Breast epithelium (tissue), 4 donors: ENCODE data around the gene ANAPC2. TPM values are rescaled to one million over a fixed set of nuclear protein-coding genes. Genes with fewer than 3 reads are reported as not detected.

Source experiments
- DNase-seq, 2 donors: peaks; one replicate each; pipeline ENCODE4 v3.0.0-alpha.2; 2019; ENCODE audit warnings: low spot score in 2 of 2
- H3K27ac ChIP-seq, 2 donors: fragments of 200-600 bp; sonication (generic) in 1 of 2; one replicate each; pipeline ENCODE4 v1.5.1; 2016 to 2019; ENCODE audit warnings: mild to moderate bottlenecking in 1 of 2
- H3K27me3 ChIP-seq, 2 donors: fragments of 200-600 bp; sonication (generic) in 1 of 2; one replicate each; pipeline versions ENCODE4 v1.5.1 to v1.6.0; 2017 to 2019; ENCODE audit warnings: control low read depth in 1 of 2, mild to moderate bottlenecking in 1 of 2
- H3K36me3 ChIP-seq: fragments of 200-600 bp; one replicate; pipeline ENCODE4 v1.5.1; 2019
- H3K4me1 ChIP-seq, 2 donors: fragments of 200-600 bp; sonication (generic); one replicate each; pipeline ENCODE4 v1.5.1; 2016 to 2019; ENCODE audit warnings: control low read depth in 1 of 2
- H3K4me3 ChIP-seq, 3 donors: fragments of 200-600 bp; sonication (generic); 1 replicate in 2 of 3; 2 replicates in 1 of 3; pipeline ENCODE4 v1.5.1; 2016 to 2019; ENCODE audit warnings: mild to moderate bottlenecking in 3 of 3, moderate library complexity in 2 of 3
- H3K9me3 ChIP-seq, 2 donors: fragments of 200-600 bp; sonication (generic) in 1 of 2; one replicate each; pipeline ENCODE4 v1.5.1; 2016 to 2019; ENCODE audit warnings: control low read depth in 1 of 2
- POLR2A ChIP-seq: fragments of 450-650 bp; IDR thresholded peaks from one replicate; pipeline ENCODE4 v1.6.1; 2016; ENCODE audit warnings: antibody characterized with exemption, mild to moderate bottlenecking, moderate library complexity
- POLR2AphosphoS5 ChIP-seq, 3 donors: sonication (generic); formaldehyde crosslinking; IDR thresholded peaks; one replicate each; pipeline ENCODE4 v1.6.1; 2017; ENCODE audit warnings: antibody characterized with exemption in 3 of 3
- intact Hi-C: fragments of 100-400 bp; cut with DNase I; formaldehyde crosslinking; loops from one replicate; pipeline ENCODE4 v1.15.1; 2023; ENCODE audit warnings: low total_unique reads
- total RNA-seq, 3 donors: library from RNA; depleted of rRNA; stranded (reverse); fragments of >200 nt; gene quantifications; one replicate each; pipeline ENCODE4 v1.1.0, GENCODE V29; 2016
- TF ChIP-seq, protein P1 (sequence below), 3 donors: fragments of 450-650 bp; IDR thresholded peaks; one replicate each; pipeline ENCODE4 v1.5.1; 2016 to 2017; ENCODE audit warnings: antibody characterized with exemption in 3 of 3, mild to moderate bottlenecking in 3 of 3, moderate library complexity in 3 of 3

ANAPC2 gene
- total RNA-seq, 3 donors from 2014 or later = 32.0 to 35.7 (median 32.9) TPM

DNA sequence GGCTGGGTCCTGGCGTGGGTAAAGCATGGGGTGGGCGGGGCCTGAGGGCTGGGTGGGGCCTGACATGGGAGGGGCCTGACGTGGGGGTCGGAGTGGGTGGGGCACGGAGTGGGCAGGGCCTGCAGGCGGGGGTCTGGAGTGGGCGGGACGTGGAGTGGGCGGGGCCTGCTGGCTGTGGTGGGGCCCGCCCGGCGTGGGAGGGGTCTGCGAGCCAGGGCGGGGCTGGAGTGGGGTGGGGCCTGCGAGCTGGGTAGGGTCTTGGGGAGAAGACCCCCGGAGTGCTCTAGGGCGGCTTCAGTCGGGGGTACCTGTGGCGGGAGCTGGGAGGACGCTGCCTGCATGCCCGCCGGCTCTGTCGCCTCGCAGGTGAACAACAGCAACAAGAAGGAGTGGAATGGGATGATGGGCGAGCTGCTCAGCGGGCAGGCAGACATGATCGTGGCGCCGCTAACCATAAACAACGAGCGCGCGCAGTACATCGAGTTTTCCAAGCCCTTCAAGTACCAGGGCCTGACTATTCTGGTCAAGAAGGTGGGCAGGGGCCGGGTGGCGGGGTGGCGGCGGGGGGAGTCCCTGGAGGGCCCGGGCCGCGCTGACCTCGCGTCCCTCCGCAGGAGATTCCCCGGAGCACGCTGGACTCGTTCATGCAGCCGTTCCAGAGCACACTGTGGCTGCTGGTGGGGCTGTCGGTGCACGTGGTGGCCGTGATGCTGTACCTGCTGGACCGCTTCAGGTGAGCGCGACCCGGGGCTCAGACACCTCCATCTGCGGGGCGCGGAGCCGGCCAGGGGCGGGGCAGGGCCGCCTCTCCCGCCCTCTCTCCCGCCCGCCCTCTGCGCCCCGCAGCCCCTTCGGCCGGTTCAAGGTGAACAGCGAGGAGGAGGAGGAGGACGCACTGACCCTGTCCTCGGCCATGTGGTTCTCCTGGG is 26.5 kb downstream of the ANAPC2 start:
- H3K4me1 ChIP-seq = peaks cover under 1 to 4% of the 10 kb centered on the region in 2 donors
- peak overlapping the region in 2 of 3 donors; percentile 45 to 66 for H3K4me3 ChIP-seq
- no peak for TF ChIP-seq POLR2AphosphoS5 (IDR thresholded peaks at IDR 0.05)
- TF ChIP-seq POLR2A = no peak
- TF ChIP-seq, protein P1, sequence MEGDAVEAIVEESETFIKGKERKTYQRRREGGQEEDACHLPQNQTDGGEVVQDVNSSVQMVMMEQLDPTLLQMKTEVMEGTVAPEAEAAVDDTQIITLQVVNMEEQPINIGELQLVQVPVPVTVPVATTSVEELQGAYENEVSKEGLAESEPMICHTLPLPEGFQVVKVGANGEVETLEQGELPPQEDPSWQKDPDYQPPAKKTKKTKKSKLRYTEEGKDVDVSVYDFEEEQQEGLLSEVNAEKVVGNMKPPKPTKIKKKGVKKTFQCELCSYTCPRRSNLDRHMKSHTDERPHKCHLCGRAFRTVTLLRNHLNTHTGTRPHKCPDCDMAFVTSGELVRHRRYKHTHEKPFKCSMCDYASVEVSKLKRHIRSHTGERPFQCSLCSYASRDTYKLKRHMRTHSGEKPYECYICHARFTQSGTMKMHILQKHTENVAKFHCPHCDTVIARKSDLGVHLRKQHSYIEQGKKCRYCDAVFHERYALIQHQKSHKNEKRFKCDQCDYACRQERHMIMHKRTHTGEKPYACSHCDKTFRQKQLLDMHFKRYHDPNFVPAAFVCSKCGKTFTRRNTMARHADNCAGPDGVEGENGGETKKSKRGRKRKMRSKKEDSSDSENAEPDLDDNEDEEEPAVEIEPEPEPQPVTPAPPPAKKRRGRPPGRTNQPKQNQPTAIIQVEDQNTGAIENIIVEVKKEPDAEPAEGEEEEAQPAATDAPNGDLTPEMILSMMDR (IDR thresholded peaks at IDR 0.05) = no peak
- no peak overlapping the region for H3K27ac ChIP-seq
- no peak for DNase-seq
- intact Hi-C loops = no loop called here
- H3K36me3 ChIP-seq = no peaks in the 10 kb centered on the region
- H3K27me3 ChIP-seq = peaks cover 16 to 100% of the 10 kb centered on the region in 2 donors
- no peaks in the 10 kb centered on the region for H3K9me3 ChIP-seq

DNA sequence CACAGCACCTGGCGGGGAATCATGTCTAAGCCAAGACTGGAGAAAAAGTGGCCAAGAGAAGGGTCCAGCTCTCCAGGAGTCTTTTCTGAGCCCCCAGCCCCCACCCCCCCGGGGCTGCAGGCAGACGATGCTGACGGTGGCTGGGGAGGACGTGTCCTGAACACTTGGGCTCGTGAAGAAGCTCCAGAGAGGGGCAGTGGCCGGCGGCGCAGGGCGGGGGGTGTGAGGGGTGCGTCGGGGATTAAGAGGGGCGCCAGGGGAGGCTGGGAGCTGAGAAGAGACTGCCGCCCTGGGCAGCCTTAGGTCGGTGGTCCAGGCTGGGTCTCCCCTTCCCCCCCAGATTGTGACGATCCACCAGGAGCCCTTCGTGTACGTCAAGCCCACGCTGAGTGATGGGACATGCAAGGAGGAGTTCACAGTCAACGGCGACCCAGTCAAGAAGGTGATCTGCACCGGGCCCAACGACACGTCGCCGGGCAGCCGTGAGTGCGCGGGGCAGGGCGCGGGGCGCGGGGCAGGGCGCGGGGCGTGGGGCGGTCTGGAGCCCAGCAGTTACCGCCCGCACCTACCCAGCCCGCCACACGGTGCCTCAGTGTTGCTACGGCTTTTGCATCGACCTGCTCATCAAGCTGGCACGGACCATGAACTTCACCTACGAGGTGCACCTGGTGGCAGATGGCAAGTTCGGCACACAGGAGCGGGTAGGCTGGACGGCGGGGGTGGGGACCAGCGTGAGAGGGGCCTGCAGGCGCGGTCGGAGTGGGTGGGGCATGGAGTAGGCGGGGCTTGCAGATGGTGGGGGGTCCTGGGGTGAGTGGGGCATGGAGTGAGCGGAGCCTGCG is 27.4 kb downstream of the ANAPC2 start:
- Histone ChIP-seq H3K27ac (no peak overlapping the region), H3K27me3 (peaks cover 11 to 100% of the 10 kb centered on the region in 2 donors), H3K4me3 (peak overlapping the region in 1 of 3 donors; percentile 66), H3K36me3 (no peaks in the 10 kb centered on the region), H3K4me1 (peaks cover 0 to 4% of the 10 kb centered on the region in 2 donors), H3K9me3 (no peaks in the 10 kb centered on the region)
- TF ChIP-seq, protein P1 (IDR thresholded peaks at IDR 0.05) = no peak
- TF ChIP-seq POLR2A (no peak), POLR2AphosphoS5 (IDR thresholded peaks at IDR 0.05) (no peak)
- intact Hi-C loops = no loop called here
- DNase-seq = no peak

DNA sequence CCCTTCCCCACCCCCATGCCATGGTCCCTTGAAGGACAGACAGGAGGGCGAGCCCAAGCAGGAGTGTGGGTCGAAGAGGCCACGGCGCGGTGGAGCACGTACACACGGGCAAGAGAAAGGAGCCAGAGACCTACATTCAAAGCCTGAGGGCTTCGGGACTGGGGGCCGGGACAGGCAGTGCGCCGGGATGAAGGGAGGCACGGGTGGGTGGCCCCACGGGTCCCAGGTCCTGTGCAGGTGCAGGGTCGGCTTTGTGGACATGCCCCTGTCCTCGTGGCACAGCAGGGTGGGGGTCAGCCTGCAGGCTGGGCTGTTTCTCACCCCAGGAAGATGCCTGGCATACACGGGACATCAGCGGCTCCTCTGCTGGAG is 28.3 kb downstream of the ANAPC2 start:
- Histone ChIP-seq H3K27me3 (peaks cover 7 to 100% of the 10 kb centered on the region in 2 donors), H3K27ac (no peak overlapping the region), H3K36me3 (no peaks in the 10 kb centered on the region), H3K4me1 (peaks cover 0 to 4% of the 10 kb centered on the region in 2 donors), H3K4me3 (no peak overlapping the region), H3K9me3 (no peaks in the 10 kb centered on the region)
- DNase-seq = no peak
- intact Hi-C loops = no loop called here
- TF ChIP-seq POLR2A (no peak), POLR2AphosphoS5 (IDR thresholded peaks at IDR 0.05) (no peak)
- TF ChIP-seq, protein P1 (IDR thresholded peaks at IDR 0.05) = no peak

DNA sequence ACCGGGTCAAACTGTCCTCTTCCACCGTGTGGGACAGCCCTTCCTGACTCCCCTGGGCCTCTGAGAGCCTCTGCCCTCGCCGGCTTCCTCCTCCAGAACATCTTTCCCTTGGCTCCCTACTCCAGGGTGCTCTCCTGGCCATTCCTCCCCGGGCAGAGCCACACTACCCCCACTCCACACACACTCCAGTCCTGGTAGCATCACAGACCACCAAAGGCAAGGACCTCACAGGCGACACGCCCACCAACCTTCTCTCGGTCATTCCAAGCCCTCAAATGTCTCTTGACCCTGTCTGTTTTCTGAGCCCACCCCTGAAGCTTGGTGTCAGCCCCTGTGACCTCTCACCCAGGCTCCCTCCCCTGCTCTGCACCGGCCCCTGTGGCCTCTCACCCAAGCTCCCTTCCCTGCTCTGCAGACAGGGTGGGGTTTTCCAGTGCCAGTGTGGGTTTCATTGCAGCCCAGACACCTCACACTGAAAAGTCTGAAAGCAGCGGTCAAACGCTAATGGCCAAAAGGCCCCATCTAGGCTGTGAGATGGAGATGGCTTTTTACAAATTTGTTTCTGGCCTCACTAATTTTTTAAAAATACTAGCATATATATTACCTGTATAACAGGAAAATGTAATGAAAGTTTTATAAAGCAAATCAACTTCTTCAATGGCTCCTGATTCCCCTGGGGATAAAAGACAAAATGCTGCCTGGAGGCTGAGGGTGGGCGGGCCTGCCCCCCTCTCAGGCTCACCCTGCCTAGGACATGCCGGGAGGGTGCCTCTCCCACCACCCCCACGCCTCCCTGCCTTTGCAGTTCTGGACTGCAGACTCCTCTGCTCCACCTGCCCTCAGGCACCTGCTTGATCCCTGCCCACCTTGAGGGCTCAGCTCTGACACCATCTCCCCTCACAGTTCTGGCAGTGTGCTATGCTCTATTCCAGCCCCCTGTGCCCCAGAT is 29.0 kb downstream of the ANAPC2 start:
- H3K4me3 ChIP-seq = no peak overlapping the region
- H3K27me3 ChIP-seq = peaks cover 5 to 99% of the 10 kb centered on the region in 2 donors
- intact Hi-C loops = no loop called here
- no peak overlapping the region for H3K27ac ChIP-seq
- TF ChIP-seq POLR2A (no peak), POLR2AphosphoS5 (IDR thresholded peaks at IDR 0.05) (no peak)
- TF ChIP-seq, protein P1 (IDR thresholded peaks at IDR 0.05) = no peak
- H3K36me3 ChIP-seq = no peaks in the 10 kb centered on the region
- DNase-seq = no peak
- no peaks in the 10 kb centered on the region for H3K9me3 ChIP-seq
- peaks cover 0 to 4% of the 10 kb centered on the region in 2 donors for H3K4me1 ChIP-seq
